D721Med (cell line): ENCODE measurements around the gene APOB.

Experiments
- DNase-seq: peaks from one replicate; pipeline ENCODE4 v3.0.0; 2011; ENCODE audit warnings: low spot score; ENCODE audit not compliant: insufficient read length
- FAIRE-seq: peaks from 2 replicates; lab custom pipeline; 2011; peaks lifted over from hg19 to GRCh38; lab: Jason Lieb, UNC
- TF ChIP-seq, protein P1 (sequence below): IDR thresholded peaks from 2 replicates; pipeline ENCODE4 v1.5.1; 2012; ENCODE audit warnings: mild to moderate bottlenecking, control low read depth; ENCODE audit not compliant: insufficient read depth; ENCODE audit errors: missing control alignments

APOB gene

DNA sequence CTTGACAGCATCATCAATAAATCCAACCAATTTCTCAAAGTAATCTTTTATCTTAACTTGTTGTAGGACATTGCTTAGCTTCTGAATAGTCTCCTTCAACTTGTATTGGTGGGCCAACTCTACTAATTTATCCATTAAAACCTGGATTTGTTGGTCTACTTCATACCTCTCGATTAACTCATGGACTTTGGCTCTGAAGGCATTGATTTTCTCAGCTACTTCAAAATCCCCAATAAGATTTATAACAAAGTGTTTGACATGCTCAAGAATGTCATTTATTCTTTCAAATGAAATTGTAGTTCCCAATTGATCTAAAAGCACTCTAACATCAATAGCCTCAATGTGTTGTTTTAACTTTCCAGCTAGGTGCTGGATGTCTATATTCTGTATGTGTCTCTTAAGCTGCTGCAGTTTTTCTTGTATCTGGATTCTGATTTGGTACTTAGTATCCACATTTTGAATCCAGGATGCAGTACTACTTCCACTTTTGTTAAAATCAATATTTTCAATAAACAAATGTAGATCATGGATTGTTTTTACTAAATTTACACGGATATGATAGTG, 34.1 kb downstream of the APOB start:
- no peak for FAIRE-seq
- TF ChIP-seq, protein P1, sequence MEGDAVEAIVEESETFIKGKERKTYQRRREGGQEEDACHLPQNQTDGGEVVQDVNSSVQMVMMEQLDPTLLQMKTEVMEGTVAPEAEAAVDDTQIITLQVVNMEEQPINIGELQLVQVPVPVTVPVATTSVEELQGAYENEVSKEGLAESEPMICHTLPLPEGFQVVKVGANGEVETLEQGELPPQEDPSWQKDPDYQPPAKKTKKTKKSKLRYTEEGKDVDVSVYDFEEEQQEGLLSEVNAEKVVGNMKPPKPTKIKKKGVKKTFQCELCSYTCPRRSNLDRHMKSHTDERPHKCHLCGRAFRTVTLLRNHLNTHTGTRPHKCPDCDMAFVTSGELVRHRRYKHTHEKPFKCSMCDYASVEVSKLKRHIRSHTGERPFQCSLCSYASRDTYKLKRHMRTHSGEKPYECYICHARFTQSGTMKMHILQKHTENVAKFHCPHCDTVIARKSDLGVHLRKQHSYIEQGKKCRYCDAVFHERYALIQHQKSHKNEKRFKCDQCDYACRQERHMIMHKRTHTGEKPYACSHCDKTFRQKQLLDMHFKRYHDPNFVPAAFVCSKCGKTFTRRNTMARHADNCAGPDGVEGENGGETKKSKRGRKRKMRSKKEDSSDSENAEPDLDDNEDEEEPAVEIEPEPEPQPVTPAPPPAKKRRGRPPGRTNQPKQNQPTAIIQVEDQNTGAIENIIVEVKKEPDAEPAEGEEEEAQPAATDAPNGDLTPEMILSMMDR, result no peak

DNA sequence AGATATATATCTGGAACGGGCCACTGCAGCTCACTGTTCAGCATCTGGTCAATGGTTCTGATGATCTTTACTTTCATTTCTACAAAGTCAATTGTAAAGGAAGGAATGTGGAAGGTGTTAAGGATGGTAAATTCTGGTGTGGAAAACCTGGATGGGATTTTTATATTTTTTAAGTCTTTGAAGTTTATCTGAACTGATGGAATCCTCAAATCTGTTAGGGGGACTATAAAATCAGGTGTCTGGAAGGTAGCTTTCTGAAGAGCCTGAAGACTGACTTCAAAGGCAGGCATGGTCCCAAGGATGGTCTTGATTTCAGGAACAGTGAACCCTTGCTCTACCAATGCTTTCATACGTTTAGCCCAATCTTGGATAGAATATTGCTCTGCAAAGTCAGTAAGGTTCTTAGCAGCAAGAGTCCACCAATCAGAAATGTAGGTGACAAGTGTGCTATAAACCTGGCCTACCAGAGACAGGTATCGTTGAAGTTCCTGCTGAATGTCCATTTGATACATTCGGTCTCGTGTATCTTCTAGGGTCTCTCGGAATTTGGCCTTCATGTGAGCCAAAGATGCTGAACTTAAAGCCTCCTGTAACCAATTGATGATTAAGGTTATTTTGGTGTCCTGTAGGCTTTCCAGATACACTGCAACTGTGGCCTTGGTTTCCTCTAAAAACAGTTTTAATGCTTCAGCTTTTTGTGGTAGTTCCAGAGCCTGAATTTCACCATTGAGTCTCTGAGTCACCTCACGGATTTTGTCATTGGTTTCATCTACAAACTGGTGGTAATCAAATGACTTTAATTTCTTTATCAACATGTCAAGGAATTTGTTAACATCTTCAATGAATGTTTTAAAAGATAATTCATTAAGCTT, 34.8 kb downstream of the APOB start:
- no peak for DNase-seq
- TF ChIP-seq, protein P1, result no peak
- FAIRE-seq, result no peak

More for the DNA sequence above, 34.1 kb downstream of the APOB start:
- DNase-seq, result no peak

DNA sequence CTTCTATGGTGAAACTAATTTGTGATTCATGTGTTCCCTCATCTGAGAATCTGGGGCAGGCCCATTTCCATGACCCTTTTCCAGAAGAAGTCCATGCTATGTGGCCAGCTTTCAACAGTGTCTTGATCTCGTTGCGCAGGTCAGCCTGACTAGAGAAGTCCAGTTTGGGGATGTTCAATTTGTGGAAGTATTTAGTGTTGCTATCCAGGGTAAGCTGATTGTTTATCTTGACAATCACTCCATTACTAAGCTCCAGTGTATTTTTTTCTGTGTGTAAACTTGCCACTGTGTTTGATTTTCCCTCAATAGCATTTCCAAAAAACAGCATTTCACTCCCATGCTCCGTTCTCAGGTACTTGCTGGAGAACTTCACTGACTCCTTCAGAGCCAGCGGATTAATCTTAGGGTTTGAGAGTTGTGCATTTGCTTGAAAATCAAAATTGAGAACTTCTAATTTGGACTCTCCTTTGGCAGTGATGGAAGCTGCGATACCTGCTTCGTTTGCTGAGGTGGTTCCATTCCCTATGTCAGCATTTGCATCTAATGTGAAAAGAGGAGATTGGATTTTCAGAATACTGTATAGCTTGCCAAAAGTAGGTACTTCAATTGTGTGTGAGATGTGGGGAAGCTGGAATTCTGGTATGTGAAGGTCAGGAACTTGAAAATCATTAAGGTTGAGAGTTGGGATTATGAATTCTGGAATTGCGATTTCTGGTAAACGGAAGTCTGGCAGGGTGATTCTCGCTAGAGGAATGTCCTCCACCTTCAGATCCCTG, 35.7 kb downstream of the APOB start:
- FAIRE-seq (no peak), DNase-seq (no peak)
- TF ChIP-seq, protein P1, result no peak

DNA sequence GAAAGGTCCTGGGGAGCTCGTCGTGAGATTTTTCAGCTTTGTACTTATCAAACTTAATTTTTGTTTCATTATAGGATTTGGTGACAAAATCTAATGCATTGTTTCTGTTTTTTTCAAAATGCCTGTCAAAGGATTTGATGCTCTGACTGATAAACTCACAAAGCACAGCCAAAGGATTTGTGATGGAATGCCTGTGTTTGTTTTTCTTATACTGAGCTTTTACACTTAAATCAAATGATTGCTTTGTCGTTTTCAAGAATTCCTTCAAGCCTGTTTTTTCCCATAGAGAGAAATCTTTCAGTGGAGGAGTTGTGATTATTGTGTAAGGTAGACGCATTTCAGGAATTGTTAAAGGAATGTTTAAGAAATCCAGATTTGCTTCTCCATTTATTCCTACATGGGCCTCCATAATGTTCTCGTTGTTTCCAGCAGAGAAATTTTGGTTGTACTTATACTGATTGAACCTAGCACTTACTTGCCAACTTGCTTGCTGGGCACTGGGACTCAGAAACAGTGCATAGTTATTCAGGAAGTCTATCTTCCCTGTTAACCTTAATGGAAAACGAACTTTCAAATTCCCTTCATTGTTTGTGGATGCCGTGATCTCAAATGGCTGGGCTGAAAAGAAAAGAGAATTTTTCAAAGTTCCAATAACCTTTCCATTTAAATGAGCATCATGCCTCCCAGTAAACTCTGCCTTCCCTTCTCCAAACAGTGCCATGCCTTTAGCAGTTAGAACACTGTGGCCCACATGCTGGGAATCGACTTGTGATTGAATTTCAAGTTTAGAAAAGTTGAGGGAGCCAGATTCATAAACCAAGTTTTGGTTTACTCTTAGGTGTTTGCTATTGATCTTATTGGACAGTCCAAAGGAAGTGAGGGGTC, 36.5 kb downstream of the APOB start:
- no peak for DNase-seq
- FAIRE-seq, result no peak

DNA sequence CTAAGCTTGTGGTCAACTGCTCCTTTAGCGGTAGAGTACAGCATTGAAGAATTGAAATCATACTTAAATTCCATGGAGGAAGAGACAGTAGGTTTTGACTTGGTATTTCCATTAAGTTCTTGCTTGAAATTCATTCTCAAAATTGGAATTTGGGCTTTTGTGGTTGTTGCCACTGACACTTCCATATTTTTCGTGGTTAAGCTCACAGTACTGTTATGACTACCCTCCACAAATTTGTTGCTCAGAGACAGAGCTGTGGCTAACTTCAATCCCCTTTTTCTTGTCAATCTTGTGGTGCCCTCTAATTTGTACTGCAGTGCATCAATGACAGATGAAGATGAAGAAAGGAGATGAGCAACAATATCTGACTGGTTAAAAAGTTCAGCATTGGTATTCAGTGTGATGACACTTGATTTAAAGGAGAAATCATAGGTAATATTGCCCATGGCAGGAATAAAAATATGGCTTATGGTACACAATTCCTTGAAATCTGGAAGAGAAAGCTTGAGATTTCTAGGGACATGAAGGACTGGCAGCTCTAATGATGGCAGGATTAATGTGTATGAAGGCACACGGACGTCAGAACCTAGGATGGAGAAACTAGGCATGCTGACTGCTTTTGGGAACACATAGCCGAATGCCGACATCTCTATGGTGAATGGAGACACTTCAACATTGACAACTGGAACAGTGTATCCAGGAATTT, 37.3 kb downstream of the APOB start:
- TF ChIP-seq, protein P1, result no peak
- DNase-seq (no peak), FAIRE-seq (no peak)

More for the DNA sequence above, 36.5 kb downstream of the APOB start:
- TF ChIP-seq, protein P1, result no peak

DNA sequence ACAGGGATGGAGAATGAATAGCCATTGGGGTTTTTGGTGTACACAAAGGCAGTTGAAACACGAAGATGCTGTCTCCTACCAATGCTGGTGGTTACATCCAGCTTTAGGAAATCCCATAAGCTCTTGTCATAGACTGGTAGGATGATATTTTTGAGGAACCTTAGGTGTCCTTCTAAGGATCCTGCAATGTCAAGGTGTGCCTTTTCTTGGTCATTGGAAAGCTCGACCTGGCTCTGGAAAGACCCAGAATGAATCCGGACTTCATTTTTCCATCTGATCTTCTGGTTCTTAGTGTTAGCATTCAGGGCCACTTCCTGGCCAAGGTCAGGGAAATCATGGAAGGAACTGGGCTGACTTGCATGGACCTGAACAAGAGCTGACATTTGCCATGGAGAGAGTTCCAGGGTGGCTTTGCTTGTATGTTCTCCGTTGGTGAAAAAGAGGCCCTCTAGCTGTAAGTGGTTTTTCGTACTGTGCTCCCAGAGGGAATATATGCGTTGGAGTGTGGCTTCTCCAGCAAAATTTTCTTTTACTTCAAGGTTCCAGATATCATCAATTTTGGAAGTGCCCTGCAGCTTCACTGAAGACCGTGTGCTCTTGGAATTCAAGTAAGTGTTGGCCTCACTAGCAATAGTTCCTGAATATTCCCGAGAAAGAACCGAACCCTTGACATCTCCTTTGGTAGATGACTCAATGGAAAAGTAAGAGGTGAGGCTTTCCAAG, 38.0 kb downstream of the APOB start:
- FAIRE-seq (no peak), DNase-seq (no peak)
- TF ChIP-seq, protein P1, result no peak
